GM12892 (cell line): ENCODE results near the gene PARVG.

Experiments
- POLR2A ChIP-seq: IDR thresholded peaks from 2 replicates; pipeline ENCODE4 v1.6.1; 2011; ENCODE audit warnings: low read depth, low read length, control low read depth
- TAF1 ChIP-seq: IDR thresholded peaks from 2 replicates; pipeline ENCODE4 v1.6.1; 2011; ENCODE audit warnings: low read depth, mild to moderate bottlenecking, control low read depth, low read length, borderline replicate concordance

DNA sequence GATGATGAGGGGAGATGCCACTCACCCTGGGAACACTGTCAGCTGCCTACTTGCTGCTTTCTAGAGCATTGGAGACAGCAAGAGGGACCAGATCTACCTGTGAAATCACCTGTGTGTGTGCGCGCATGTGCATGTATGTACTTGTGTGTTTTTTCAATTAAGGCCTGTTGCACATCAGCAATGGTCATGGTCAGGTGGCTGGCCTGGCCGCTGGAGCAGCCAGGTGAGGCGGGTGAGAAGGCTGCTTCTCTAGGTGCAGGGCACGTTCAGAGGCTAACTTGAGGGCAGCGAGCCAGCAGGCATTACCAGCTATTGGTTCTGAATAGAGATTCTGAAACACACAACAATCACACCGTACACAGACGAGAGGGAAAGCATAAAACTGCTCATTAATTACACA lies 65.1 kb downstream of the PARVG start:
- no peak for TF ChIP-seq POLR2A
- no peak for TF ChIP-seq TAF1
